Measurements from ENCODE around the gene GALR2. TPM values are rescaled to one million over a fixed set of nuclear protein-coding genes. Genes with fewer than 3 reads are reported as not detected.
A peak's percentile ranks its signal among the peaks of the same experiment; 100 is the strongest.
"Not testable (repeated sequence)": the region's sequence is repeated elsewhere in the genome, so short reads cannot be mapped to it uniquely, and the experiment has no call there.

GALR2 gene
- total RNA-seq, 2 experiments from 2014 or later = 0.29 to 0.47 TPM

- DNase-seq (no peak), ATAC-seq (no peak)
- Mint-ChIP-seq H3K27ac (no peak overlapping the region), H3K9me3 (ENCODE audit: low read depth) (no peaks in the 10 kb centered on the region), H3K4me3 (no peak overlapping the region), H3K4me1 (peaks cover 5% of the 10 kb centered on the region), H3K36me3 (peaks cover 46% of the 10 kb centered on the region), H3K27me3 (no peaks in the 10 kb centered on the region)
- CTCF ChIA-PET = no interaction called here
Measured at GRCh38 chr17:76040376-76040775, 34.2 kb upstream of the GALR2 start.

GRCh38 chr17:76042868-76043267 lies 31.7 kb upstream of the GALR2 start:
- CTCF ChIA-PET = interaction anchor here (0.7 to 1.4 kb wide), 3 partner anchors 19 to 237 kb away, joined by 3 to 4 read pairs (median 4); no protein-coding TSS in a partner anchor
- not testable (repeated sequence) for H3K9me3 Mint-ChIP-seq (ENCODE audit: low read depth); DNase-seq; H3K4me3 Mint-ChIP-seq; H3K27me3 Mint-ChIP-seq; H3K27ac Mint-ChIP-seq; H3K4me1 Mint-ChIP-seq; ATAC-seq
- peaks cover 54% of the 10 kb centered on the region for H3K36me3 Mint-ChIP-seq

- H3K27me3 Mint-ChIP-seq; DNase-seq; H3K4me1 Mint-ChIP-seq; CTCF ChIA-PET; H3K27ac Mint-ChIP-seq; H3K4me3 Mint-ChIP-seq; H3K9me3 Mint-ChIP-seq (ENCODE audit: low read depth); ATAC-seq: not testable (repeated sequence)
- H3K36me3 Mint-ChIP-seq = peaks cover 50% of the 10 kb centered on the region
Measured at GRCh38 chr17:76044475-76045007, 30.0 kb upstream of the GALR2 start.

GRCh38 chr17:76046064-76046463 lies 28.5 kb upstream of the GALR2 start:
- CTCF ChIA-PET = interaction anchor here (0.6 to 2.1 kb wide), 2 partner anchors 32 to 72 kb away, joined by 3 to 8 read pairs; no protein-coding TSS in a partner anchor

GRCh38 chr17:76048025-76048605 lies 26.5 kb upstream of the GALR2 start:
- no peak overlapping the region for H3K27ac Mint-ChIP-seq
- DNase-seq (no peak), ATAC-seq (no peak)
- CTCF ChIA-PET = interaction anchor here (1.2 kb wide), 1 partner anchor 232 kb away, joined by 4 read pairs; no protein-coding TSS in a partner anchor
- no peak overlapping the region for H3K4me3 Mint-ChIP-seq
- no peaks in the 10 kb centered on the region for H3K4me1 Mint-ChIP-seq
- no peaks in the 10 kb centered on the region for H3K9me3 Mint-ChIP-seq (ENCODE audit: low read depth)
- H3K27me3 Mint-ChIP-seq = no peaks in the 10 kb centered on the region
- peaks cover 43% of the 10 kb centered on the region for H3K36me3 Mint-ChIP-seq

More at GRCh38 chr17:76046064-76046463, 28.5 kb upstream of the GALR2 start:
- peaks cover 48% of the 10 kb centered on the region for H3K36me3 Mint-ChIP-seq
- H3K4me3 Mint-ChIP-seq = no peak overlapping the region
- H3K27me3 Mint-ChIP-seq = no peaks in the 10 kb centered on the region
- ATAC-seq (no peak), DNase-seq (no peak)
- no peaks in the 10 kb centered on the region for H3K9me3 Mint-ChIP-seq (ENCODE audit: low read depth)
- H3K27ac Mint-ChIP-seq = no peak overlapping the region
- H3K4me1 Mint-ChIP-seq = no peaks in the 10 kb centered on the region

- no peak for ATAC-seq
- H3K9me3 Mint-ChIP-seq (ENCODE audit: low read depth) = no peaks in the 10 kb centered on the region
Measured at GRCh38 chr17:76048711-76049110, 25.9 kb upstream of the GALR2 start.

GRCh38 chr17:76049239-76049638 lies 25.3 kb upstream of the GALR2 start:
- H3K27ac Mint-ChIP-seq = no peak overlapping the region

More at GRCh38 chr17:76048711-76049110, 25.9 kb upstream of the GALR2 start:
- DNase-seq = no peak
- CTCF ChIA-PET = no interaction called here
- Mint-ChIP-seq H3K27ac (no peak overlapping the region), H3K4me3 (no peak overlapping the region), H3K27me3 (no peaks in the 10 kb centered on the region), H3K4me1 (peaks cover 3% of the 10 kb centered on the region), H3K36me3 (peaks cover 41% of the 10 kb centered on the region)

GRCh38 chr17:76049836-76050537 lies 24.6 kb upstream of the GALR2 start:
- Mint-ChIP-seq H3K9me3 (ENCODE audit: low read depth) (no peaks in the 10 kb centered on the region), H3K36me3 (peaks cover 35% of the 10 kb centered on the region), H3K27me3 (no peaks in the 10 kb centered on the region), H3K4me1 (peaks cover 5% of the 10 kb centered on the region), H3K4me3 (no peak overlapping the region), H3K27ac (no peak overlapping the region)
- CTCF ChIA-PET = interaction anchor here (0.7 to 2.0 kb wide), 2 partner anchors 36 to 68 kb away, joined by 3 to 10 read pairs; no protein-coding TSS in a partner anchor
- no peak for DNase-seq
- ATAC-seq = no peak

More at GRCh38 chr17:76049239-76049638, 25.3 kb upstream of the GALR2 start:
- Mint-ChIP-seq H3K36me3 (peaks cover 41% of the 10 kb centered on the region), H3K4me1 (peaks cover 5% of the 10 kb centered on the region), H3K4me3 (no peak overlapping the region), H3K27me3 (no peaks in the 10 kb centered on the region), H3K9me3 (ENCODE audit: low read depth) (no peaks in the 10 kb centered on the region)
- CTCF ChIA-PET = interaction anchor here (0.7 kb wide), 1 partner anchor 68 kb away, joined by 3 read pairs; no protein-coding TSS in a partner anchor
- ATAC-seq (no peak), DNase-seq (no peak)

GRCh38 chr17:76050538-76051467 lies 23.8 kb upstream of the GALR2 start:
- CTCF ChIA-PET = interaction anchor here (2.0 kb wide), 1 partner anchor 36 kb away, joined by 10 read pairs; no protein-coding TSS in a partner anchor
- no peaks in the 10 kb centered on the region for H3K9me3 Mint-ChIP-seq (ENCODE audit: low read depth)
- no peaks in the 10 kb centered on the region for H3K27me3 Mint-ChIP-seq
- ATAC-seq (no peak), DNase-seq (no peak)
- no peak overlapping the region for H3K4me3 Mint-ChIP-seq
- H3K4me1 Mint-ChIP-seq = peaks cover 6% of the 10 kb centered on the region
- H3K36me3 Mint-ChIP-seq = peaks cover 30% of the 10 kb centered on the region
- H3K27ac Mint-ChIP-seq = no peak overlapping the region

- DNase-seq = no peak
- ATAC-seq = no peak
- Mint-ChIP-seq H3K4me1 (peaks cover 9% of the 10 kb centered on the region), H3K27ac (no peak overlapping the region), H3K36me3 (peaks cover 35% of the 10 kb centered on the region), H3K9me3 (ENCODE audit: low read depth) (no peaks in the 10 kb centered on the region), H3K4me3 (no peak overlapping the region), H3K27me3 (no peaks in the 10 kb centered on the region)
- CTCF ChIA-PET = interaction anchor here (2.0 kb wide), 1 partner anchor 37 kb away, joined by 10 read pairs; no protein-coding TSS in a partner anchor
Measured at GRCh38 chr17:76051561-76051960, 23.0 kb upstream of the GALR2 start.

- Mint-ChIP-seq H3K27me3 (no peaks in the 10 kb centered on the region), H3K9me3 (ENCODE audit: low read depth) (no peaks in the 10 kb centered on the region)
Measured at GRCh38 chr17:76053246-76054111, 21.1 kb upstream of the GALR2 start.

GRCh38 chr17:76054112-76054476 lies 20.5 kb upstream of the GALR2 start:
- ATAC-seq (no peak), DNase-seq (no peak)
- CTCF ChIA-PET = interaction anchor here (1.2 to 1.9 kb wide), 2 partner anchors 10 to 40 kb away, joined by 3 to 6 read pairs; no protein-coding TSS in a partner anchor
- H3K4me3 Mint-ChIP-seq = no peak overlapping the region
- H3K27me3 Mint-ChIP-seq = no peaks in the 10 kb centered on the region
- no peaks in the 10 kb centered on the region for H3K9me3 Mint-ChIP-seq (ENCODE audit: low read depth)
- peaks cover 44% of the 10 kb centered on the region for H3K36me3 Mint-ChIP-seq
- H3K27ac Mint-ChIP-seq = peak overlapping the region; percentile 42
- peaks cover 9% of the 10 kb centered on the region for H3K4me1 Mint-ChIP-seq

More at GRCh38 chr17:76053246-76054111, 21.1 kb upstream of the GALR2 start:
- CTCF ChIA-PET = interaction anchor here (1.2 to 1.9 kb wide), 2 partner anchors 10 to 39 kb away, joined by 3 to 6 read pairs; no protein-coding TSS in a partner anchor
- peaks cover 9% of the 10 kb centered on the region for H3K4me1 Mint-ChIP-seq
- peaks cover 38% of the 10 kb centered on the region for H3K36me3 Mint-ChIP-seq
- no peak for ATAC-seq
- H3K4me3 Mint-ChIP-seq = no peak overlapping the region
- peak overlapping the region; percentile 42 for H3K27ac Mint-ChIP-seq
- no peak for DNase-seq
